ENCODE measurements around the gene SEC63.

- TF ChIP-seq SIN3A (IDR thresholded peaks at IDR 0.05; ENCODE audit: borderline replicate concordance, insufficient read depth, low read length) = peak; percentile 66; the same call in 1 of the 2 replicates
- TF ChIP-seq, protein P1, sequence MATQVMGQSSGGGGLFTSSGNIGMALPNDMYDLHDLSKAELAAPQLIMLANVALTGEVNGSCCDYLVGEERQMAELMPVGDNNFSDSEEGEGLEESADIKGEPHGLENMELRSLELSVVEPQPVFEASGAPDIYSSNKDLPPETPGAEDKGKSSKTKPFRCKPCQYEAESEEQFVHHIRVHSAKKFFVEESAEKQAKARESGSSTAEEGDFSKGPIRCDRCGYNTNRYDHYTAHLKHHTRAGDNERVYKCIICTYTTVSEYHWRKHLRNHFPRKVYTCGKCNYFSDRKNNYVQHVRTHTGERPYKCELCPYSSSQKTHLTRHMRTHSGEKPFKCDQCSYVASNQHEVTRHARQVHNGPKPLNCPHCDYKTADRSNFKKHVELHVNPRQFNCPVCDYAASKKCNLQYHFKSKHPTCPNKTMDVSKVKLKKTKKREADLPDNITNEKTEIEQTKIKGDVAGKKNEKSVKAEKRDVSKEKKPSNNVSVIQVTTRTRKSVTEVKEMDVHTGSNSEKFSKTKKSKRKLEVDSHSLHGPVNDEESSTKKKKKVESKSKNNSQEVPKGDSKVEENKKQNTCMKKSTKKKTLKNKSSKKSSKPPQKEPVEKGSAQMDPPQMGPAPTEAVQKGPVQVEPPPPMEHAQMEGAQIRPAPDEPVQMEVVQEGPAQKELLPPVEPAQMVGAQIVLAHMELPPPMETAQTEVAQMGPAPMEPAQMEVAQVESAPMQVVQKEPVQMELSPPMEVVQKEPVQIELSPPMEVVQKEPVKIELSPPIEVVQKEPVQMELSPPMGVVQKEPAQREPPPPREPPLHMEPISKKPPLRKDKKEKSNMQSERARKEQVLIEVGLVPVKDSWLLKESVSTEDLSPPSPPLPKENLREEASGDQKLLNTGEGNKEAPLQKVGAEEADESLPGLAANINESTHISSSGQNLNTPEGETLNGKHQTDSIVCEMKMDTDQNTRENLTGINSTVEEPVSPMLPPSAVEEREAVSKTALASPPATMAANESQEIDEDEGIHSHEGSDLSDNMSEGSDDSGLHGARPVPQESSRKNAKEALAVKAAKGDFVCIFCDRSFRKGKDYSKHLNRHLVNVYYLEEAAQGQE (IDR thresholded peaks at IDR 0.05; ENCODE audit: insufficient read depth in 1 of 2, low read depth in 2 of 2, low read length in 2 of 2) = no peak
These were observed 44.6 kb upstream of the SEC63 start for GRCh38 chr6:108002365-108003221.
